ENCODE data around the gene ENTREP3.

The ENTREP3 gene

GRCh38 chr1:155278689-155279160, 23.4 kb upstream of the ENTREP3 start:
- peak overlapping the region; percentile 97 for H3K4me2 ChIP-seq (ENCODE audit: low read length)
- TF ChIP-seq CTCF (IDR thresholded peaks at IDR 0.05; ENCODE audit: low read depth, low read length, poor library complexity, severe bottlenecking) (no peak), EZH2phosphoT487 (IDR thresholded peaks at IDR 0.05; ENCODE audit: borderline replicate concordance, low read length) (no peak)
- no peaks in the 10 kb centered on the region for H3K9me2 ChIP-seq (replicated peaks; ENCODE audit: control insufficient read depth, low read length)
- peaks cover 19% of the 10 kb centered on the region for H3K79me2 ChIP-seq (ENCODE audit: control insufficient read depth, low read length)
- H3K4me3 ChIP-seq (ENCODE audit: low read length), result peak overlapping the region; percentile 96
- peaks cover 20% of the 10 kb centered on the region for H3K36me3 ChIP-seq (ENCODE audit: control insufficient read depth, low read length)
- H4K20me1 ChIP-seq (ENCODE audit: control insufficient read depth, insufficient read depth, low read depth, low read length), result no peaks in the 10 kb centered on the region
- no peaks in the 10 kb centered on the region for H3K27me3 ChIP-seq (ENCODE audit: control insufficient read depth, low read length)
- no peaks in the 10 kb centered on the region for H3K9me3 ChIP-seq (ENCODE audit: control insufficient read depth, insufficient read depth, low read length)
- H3K27ac ChIP-seq (ENCODE audit: low read depth, low read length), result no peak overlapping the region
- peaks cover 35% of the 10 kb centered on the region for H3K4me1 ChIP-seq (ENCODE audit: control insufficient read depth, low read length)
- peaks cover 15% of the 10 kb centered on the region for H3F3A ChIP-seq (ENCODE audit: control insufficient read depth, insufficient read depth)

GRCh38 chr1:155277902-155278688, 22.8 kb upstream of the ENTREP3 start:
- Histone ChIP-seq H3K4me1 (ENCODE audit: control insufficient read depth, low read length) (peaks cover 37% of the 10 kb centered on the region), H3K9me3 (ENCODE audit: control insufficient read depth, insufficient read depth, low read length) (no peaks in the 10 kb centered on the region), H3K27me3 (ENCODE audit: control insufficient read depth, low read length) (no peaks in the 10 kb centered on the region), H3K9me2 (replicated peaks; ENCODE audit: control insufficient read depth, low read length) (no peaks in the 10 kb centered on the region), H3K36me3 (ENCODE audit: control insufficient read depth, low read length) (peaks cover 19% of the 10 kb centered on the region), H3K79me2 (ENCODE audit: control insufficient read depth, low read length) (peaks cover 24% of the 10 kb centered on the region), H3K4me3 (ENCODE audit: low read length) (peak overlapping the region; percentile 96), H3K4me2 (ENCODE audit: low read length) (peak overlapping the region; percentile 97), H3F3A (ENCODE audit: control insufficient read depth, insufficient read depth) (peaks cover 15% of the 10 kb centered on the region), H4K20me1 (ENCODE audit: control insufficient read depth, insufficient read depth, low read depth, low read length) (no peaks in the 10 kb centered on the region), H3K27ac (ENCODE audit: low read depth, low read length) (peak overlapping the region; percentile 47)
- TF ChIP-seq CTCF (IDR thresholded peaks at IDR 0.05; ENCODE audit: low read depth, low read length, poor library complexity, severe bottlenecking) (peak; percentile 64), EZH2phosphoT487 (IDR thresholded peaks at IDR 0.05; ENCODE audit: borderline replicate concordance, low read length) (no peak)

- Histone ChIP-seq H3K27ac (ENCODE audit: low read depth, low read length) (peak within 1 kb of the TSS; percentile 47), H3K4me1 (ENCODE audit: control insufficient read depth, low read length) (peaks cover 40% of the 10 kb centered on the region), H4K20me1 (ENCODE audit: control insufficient read depth, insufficient read depth, low read depth, low read length) (peaks cover 4% of the 10 kb centered on the region; the same call in 1 of the 2 replicates), H3K9me2 (replicated peaks; ENCODE audit: control insufficient read depth, low read length) (no peaks in the 10 kb centered on the region), H3F3A (ENCODE audit: control insufficient read depth, insufficient read depth) (peaks cover 15% of the 10 kb centered on the region), H3K27me3 (ENCODE audit: control insufficient read depth, low read length) (no peaks in the 10 kb centered on the region), H3K79me2 (ENCODE audit: control insufficient read depth, low read length) (peaks cover 32% of the 10 kb centered on the region), H3K4me2 (ENCODE audit: low read length) (peak within 1 kb of the TSS; percentile 97), H3K9me3 (ENCODE audit: control insufficient read depth, insufficient read depth, low read length) (no peaks in the 10 kb centered on the region), H3K4me3 (ENCODE audit: low read length) (peak within 1 kb of the TSS; percentile 96), H3K36me3 (ENCODE audit: control insufficient read depth, low read length) (peaks cover 21% of the 10 kb centered on the region)
- TF ChIP-seq EZH2phosphoT487 (IDR thresholded peaks at IDR 0.05; ENCODE audit: borderline replicate concordance, low read length) (no peak), CTCF (IDR thresholded peaks at IDR 0.05; ENCODE audit: low read depth, low read length, poor library complexity, severe bottlenecking) (peak; percentile 72)
These were observed 22.0 kb upstream of the ENTREP3 start, which contains the start of gene HCN3 for GRCh38 chr1:155277070-155277901. HCN3 (plus strand) TSS chr1:155277463; CDS start chr1:155277591, 128 bp downstream.

All from DOHH2 (cell line).